Right hindlimb (tissue), 1 donor: ENCODE data around the gene MMP25.
"Not testable (repeated sequence)": the region's sequence is repeated elsewhere in the genome, so short reads cannot be mapped to it uniquely, and the experiment has no call there.

Experiments used
- DNase-seq: peaks from one replicate; pipeline ENCODE4 v3.0.0-alpha.2; 2018

Gene MMP25

DNA sequence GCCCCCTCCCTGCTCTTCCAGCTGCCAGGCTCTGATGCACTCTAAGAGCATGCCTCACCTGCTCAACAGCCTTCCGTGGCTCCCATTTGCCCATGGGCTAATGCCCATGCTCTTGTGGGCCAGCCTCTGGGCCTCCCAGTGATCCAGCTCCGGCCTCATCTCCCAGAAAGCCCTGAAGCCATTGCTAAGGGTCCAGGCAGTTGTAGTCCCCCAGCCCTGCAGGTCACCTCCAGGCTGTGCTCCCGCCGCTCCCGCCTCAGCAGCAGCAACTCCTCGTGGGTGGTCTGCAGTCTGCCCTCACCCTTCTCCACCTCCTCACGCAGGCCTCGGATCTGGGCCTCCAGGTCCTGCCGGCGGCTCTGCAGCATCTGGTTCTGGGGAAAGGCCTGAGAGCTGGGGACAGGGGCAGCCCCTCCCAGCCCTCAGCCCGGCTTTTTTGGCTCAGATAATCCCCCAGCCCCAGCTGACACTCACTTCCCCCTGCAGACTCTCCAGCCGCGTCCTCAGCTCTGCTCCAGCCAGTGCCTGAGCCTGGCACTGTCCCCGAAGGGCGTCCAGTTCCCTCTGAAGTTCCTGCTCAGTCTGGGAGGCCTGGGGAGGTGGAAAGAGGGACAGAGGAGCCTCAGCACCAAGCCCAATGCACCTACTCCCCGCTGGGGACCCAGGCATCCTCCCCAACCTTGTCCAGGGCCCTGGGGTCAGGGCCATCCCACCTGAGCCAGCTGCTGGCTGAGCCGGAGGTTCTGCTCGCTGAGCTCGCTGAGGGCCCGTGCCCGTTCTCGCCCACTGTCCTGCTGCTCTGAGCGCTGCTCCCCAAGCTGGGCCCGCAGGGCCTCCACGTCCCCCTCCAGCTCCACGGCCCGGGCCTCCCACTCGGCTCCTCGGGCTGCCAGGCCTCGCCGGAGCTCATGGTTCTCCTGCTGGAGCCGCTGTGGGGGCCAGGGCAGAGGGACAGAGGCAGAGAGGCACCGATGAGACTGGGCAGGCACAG, 15.8 kb upstream of the MMP25 start:
- no peak for DNase-seq

DNA sequence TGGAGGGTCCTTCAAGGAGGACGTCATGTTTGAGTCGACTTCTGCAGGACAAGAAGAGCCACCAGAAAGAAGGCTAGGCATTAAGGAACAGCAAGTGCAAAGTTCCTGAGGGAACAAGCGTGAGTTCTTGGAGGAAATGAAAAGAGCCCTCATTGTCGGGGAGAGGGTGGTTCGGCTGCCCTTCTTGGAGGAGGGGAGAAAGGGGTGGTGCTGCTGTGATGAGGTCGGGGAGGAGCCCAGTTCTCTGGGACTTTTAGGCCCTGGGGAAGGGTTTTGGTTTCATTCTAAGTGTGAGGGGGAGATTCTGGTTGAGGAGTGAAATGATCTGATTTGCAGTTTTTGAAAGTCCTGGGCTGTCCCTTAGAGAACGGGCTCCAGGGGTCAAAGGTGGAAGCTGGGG, 13.7 kb upstream of the MMP25 start:
- DNase-seq, result no peak

GRCh38 chr16:3035289-3035971, 10.9 kb upstream of the MMP25 start:
- peak; percentile 13 for DNase-seq

DNA sequence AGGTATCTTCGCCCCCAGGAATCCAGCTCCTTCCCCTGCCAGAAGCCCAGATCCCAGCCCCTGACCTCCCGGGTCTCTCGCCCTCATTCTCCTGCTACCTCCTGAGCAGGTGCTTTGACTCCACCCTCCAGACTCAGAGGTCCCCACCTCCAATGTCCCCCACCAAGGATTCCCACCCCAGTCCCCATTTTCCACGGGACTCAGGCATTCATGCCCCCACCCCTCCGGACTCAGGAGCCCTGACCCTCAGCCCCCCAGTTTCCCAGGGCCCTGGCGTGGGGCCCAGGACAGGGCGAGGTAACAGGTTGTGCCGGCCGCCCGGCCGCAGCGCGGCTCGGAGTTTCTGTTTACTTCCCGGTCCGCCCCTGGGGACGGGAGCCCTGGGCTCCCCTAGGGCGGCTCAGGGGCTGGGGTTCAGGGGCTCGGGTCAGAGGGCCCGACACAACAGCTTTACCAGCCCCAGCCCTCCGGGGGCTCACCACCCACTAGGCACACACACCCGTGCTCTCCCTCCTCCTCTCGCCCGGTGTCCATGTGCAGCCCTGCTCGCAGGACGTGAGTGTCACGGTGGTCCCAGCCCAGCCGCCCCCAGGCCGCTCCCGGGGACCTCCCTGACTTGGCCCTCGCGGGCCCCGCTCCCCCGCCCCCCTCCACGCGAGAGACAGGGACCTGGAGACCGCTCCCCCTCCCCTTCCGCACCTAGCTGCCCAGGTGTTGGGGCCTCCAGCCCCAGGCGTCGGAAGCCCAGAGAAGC, 10.2 kb upstream of the MMP25 start:
- peak; percentile 12 for DNase-seq

GRCh38 chr16:3036726-3037315, 9.5 kb upstream of the MMP25 start, which contains the start of gene BICDL2:
Gene BICDL2 (minus strand): TSS chr16:3036944. CDS start chr16:3035496, 1,448 bp downstream.
- no peak for DNase-seq

DNA sequence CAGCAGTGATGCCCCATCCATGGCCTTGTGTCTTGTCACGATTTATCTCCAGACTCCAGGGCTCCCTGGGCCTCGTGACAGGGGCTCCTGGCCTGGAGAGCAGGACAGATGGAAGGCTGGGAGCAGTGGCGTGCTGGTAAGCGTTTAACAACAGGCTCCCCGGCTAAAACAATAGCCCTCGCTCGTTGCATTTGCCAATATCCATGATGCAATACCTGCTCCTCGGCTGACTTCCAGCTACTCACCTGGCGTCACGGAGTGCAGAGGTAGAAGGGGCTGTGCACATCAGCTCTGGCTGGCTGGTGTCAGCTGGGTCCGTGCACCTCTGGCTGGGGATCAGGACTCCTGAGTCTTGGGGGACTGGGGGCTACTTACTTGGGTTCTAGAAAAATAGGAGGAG, 8.1 kb upstream of the MMP25 start:
- no peak for DNase-seq

GRCh38 chr16:3038896-3039295, 7.5 kb upstream of the MMP25 start:
- no peak for DNase-seq

DNA sequence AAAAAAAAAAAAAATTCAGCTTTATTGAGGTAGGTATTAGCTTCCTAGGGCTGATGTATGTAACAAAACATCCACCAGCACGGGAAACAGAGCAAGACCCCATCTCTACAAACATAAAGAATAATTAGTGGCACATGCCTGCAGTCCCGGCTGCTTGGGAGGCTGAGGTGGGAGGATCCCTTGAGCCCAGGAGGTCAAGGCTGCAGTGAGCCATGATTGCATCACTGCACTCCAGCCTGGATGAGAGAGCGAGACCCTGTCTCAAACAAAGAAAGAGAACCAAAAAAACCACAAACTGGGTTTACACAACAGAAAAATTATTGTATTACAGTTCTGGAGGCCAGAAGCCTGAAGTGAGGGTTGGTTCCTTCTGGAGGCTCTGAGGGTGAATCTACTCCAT, 4.0 kb upstream of the MMP25 start:
- DNase-seq, result no peak

- DNase-seq, result no peak
Measured at GRCh38 chr16:3044708-3045107, 1.7 kb upstream of the MMP25 start.

GRCh38 chr16:3046641-3047386, 453 bp downstream of the MMP25 start:
- DNase-seq, result no peak

DNA sequence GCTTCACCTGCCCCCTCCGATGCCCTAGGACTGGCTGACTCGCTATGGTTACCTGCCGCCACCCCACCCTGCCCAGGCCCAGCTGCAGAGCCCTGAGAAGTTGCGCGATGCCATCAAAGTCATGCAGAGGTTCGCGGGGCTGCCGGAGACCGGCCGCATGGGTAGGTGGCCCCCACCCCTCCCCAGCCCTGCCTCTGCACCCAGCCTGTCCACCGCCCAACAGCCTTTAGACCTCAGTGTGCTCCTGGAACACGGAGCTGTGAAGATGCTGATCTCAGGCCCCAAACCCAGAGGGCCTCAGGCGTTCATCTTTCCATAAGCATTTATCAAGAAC, 993 bp downstream of the MMP25 start:
- DNase-seq, result no peak

DNA sequence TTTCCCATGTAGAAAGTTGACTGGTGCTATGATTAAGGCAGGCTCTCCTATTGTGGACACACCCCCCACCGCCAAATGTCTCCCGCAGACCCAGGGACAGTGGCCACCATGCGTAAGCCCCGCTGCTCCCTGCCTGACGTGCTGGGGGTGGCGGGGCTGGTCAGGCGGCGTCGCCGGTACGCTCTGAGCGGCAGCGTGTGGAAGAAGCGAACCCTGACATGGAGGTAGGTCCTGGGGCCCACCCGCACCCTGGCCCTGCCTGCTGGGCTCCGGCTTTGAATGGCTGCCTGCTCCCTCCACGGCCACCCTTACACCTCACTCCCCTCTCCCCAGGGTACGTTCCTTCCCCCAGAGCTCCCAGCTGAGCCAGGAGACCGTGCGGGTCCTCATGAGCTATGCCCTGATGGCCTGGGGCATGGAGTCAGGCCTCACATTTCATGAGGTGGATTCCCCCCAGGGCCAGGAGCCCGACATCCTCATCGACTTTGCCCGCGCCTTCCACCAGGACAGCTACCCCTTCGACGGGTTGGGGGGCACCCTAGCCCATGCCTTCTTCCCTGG, 3.6 kb downstream of the MMP25 start:
- no peak for DNase-seq

DNA sequence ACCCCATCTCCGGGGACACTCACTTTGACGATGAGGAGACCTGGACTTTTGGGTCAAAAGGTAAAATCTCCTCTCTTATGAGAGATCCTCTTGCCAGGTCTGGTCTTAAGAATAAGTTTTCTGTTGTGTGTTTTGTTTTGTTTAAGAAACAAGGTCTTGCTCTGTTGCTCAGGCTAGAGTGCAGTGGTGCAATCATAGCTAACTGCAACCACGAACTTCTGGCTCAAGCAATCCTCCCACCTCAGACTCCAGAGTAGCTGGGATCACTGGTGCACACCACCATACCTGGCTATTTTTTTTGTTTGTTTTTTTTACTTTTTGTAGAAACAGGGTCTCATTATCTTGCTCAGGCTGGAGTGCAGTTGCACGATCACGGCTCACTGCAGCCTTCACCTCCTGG, 4.1 kb downstream of the MMP25 start:
- no peak for DNase-seq

DNA sequence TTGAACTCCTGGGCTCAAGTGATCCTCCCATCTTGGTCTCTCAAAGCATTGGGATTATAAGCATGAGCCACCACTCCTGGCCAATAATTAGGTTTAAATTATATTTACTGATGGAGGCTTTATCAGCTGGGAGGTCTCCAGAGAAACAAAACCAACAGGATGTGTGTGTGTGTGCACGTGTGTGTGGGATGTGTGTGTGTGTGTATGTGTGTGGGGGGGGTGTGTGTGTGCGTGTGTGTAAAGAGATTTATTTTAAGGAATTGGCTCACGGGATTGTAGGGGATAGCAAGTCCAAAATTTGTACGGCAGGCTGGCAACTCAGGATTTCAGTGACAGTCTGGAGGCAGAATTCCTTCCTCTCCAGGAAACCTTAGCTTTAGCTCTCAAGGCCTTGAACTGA, 4.6 kb downstream of the MMP25 start:
- DNase-seq, result no peak

GRCh38 chr16:3051494-3051893, 5.1 kb downstream of the MMP25 start:
- DNase-seq, result no peak

- not testable (repeated sequence) for DNase-seq
Measured at GRCh38 chr16:3052571-3053329, 6.4 kb downstream of the MMP25 start.

- DNase-seq, result not testable (repeated sequence)
Measured at GRCh38 chr16:3053330-3053710, 7.0 kb downstream of the MMP25 start.

DNA sequence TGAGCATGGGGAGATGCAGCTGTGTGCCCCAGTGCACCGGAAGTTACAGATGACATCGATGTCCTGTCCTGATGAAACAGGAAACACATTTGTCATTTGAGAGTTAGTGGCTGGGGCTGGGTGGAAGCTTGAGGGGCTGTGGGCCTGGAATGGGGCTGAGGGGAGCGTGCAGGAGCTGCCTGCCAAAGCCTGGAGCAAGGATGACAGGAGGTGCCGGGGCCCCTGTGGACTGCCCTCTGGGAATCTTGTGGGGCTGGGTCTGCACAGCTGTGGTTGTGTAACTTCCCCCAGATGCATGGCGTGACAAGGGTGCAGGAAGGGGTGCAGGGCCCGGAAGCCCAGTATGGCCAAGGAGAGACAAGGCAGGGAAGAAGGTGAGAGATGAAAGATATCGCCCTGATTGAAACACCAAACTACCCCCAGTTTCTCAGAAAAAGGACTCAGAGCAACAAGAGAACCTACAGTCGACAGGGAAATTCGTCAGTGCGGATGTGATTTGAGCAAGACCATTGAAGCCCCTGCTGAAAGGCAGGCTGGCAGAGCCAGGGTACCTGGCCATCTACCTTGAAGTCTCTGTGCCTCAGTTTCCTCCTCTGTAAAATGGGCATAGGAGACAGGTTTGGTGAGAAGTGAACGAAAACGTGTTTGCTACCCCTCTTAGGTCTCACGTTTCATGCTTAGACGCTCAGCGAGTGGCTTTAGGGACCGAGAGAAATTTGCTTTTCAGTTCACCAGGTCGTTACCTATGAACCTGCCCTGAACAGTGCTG, 8.8 kb downstream of the MMP25 start:
- DNase-seq, result no peak

- not testable (repeated sequence) for DNase-seq
Measured at GRCh38 chr16:3055734-3056115, 9.4 kb downstream of the MMP25 start.
